GM19324 (cell line): ENCODE results near the gene ATXN7L2.

ENCODE experiments used
- ATAC-seq: cut with Tn5 transposase; IDR thresholded peaks from one replicate; pipeline ENCODE4 v1.9.1; 2021; ENCODE audit warnings: mild to moderate bottlenecking, moderate library complexity; ENCODE audit not compliant: unreplicated experiment, low FRiP score

The ATXN7L2 gene

DNA sequence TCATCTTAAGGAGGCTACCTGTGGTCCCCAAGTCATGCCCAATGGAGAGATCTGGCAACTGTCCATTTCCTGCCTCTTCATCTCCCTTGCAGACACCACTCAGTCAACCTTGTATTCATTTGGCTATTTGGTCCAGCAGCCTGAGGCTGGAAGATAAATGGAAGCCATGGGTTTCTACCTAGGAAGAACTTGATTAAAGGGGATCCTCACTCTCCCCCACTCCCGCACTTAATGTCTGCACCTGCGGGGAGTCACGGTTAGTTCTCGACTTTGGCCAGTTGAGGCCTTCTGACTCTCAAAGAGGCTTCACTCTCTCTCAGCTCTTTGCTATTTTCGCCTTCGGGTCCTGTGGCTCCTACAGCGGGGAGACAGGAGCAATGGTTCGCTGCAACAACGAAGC lies 8.4 kb upstream of the ATXN7L2 start:
- no peak for ATAC-seq

DNA sequence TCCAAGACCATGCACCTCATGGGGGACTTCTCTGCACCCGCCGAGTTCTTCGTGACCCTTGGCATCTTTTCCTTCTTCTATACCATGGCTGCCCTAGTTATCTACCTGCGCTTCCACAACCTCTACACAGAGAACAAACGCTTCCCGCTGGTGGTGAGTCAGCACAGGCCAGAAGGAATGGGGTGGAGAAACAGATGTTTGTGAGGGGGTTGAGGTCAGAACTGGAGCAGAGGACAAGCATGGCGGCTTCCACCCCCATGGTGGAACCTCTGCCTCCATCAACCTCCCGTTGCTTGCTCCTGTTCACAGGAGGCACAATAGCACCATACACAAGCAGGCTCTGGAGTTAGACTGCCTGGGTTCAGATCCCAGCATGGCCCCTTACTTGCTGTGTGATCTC lies 6.9 kb upstream of the ATXN7L2 start:
- ATAC-seq: no peak

GRCh38 chr1:109477821-109478220 lies 5.9 kb upstream of the ATXN7L2 start:
- no peak for ATAC-seq

DNA sequence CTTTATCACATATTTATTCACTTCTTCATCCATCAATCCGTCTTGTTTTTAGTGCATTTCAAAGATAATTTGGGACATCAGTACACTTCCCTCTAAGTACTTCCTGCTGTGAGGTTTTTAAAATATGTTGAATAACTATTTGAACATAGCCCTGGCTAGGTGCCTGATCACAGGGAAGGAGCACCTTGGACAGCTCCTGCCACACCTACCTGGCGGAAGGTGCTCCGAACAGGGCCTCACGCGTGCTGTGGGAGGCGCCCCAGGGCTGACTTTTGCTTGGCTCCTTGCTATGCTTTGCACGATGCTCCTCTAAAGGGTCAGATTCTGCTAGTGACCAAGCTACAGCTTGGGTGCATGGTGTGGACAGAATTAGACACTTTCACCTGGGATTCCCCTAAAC lies 4.9 kb upstream of the ATXN7L2 start:
- ATAC-seq: no peak

- no peak for ATAC-seq
These were observed 4.4 kb upstream of the ATXN7L2 start for GRCh38 chr1:109479311-109479710.

DNA sequence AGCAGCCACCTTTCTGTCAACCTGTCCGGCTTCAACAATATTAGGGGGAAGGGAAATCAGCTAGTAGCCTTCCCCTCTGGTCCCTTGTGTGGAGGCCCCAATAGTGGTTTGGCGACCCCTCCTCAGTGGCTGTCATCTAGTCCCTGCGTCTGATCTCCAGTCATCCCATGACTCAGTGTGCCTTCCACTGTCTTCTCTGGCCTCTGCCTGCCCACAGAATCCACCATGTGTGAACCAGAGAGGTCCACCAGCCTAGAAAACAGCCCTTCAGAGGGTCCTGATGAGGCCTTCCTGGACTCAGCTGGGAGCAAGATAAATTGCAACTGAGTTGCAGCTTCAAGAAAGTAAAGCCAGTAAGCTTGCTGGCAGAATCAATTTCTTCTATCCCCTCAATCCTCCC lies 3.8 kb upstream of the ATXN7L2 start:
- no peak for ATAC-seq

GRCh38 chr1:109481646-109482045 lies 2.1 kb upstream of the ATXN7L2 start:
- no peak for ATAC-seq

DNA sequence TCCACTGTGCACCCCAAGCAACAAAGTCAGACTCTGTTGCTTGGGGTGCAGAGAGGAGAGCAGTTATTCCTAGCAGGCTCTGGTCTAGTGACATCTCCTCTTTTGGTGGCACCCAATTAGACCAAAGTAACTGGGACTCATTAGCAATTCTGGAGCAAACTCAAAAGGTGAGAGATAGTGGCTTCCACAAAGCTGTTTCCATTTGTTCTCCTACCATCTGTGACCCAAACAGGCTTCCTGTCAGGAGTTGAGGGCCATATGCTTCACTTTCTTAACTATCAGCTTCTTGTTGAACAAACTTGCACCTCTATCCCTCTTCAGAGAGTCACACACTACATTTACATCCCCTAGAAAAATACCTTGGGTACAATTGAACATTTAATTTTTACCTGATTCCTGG lies 1.5 kb upstream of the ATXN7L2 start:
- ATAC-seq: no peak

- peak; percentile 10 for ATAC-seq
These were observed 674 bp upstream of the ATXN7L2 start for GRCh38 chr1:109482791-109483671.

GRCh38 chr1:109484519-109484975 lies 842 bp downstream of the ATXN7L2 start:
- no peak for ATAC-seq

DNA sequence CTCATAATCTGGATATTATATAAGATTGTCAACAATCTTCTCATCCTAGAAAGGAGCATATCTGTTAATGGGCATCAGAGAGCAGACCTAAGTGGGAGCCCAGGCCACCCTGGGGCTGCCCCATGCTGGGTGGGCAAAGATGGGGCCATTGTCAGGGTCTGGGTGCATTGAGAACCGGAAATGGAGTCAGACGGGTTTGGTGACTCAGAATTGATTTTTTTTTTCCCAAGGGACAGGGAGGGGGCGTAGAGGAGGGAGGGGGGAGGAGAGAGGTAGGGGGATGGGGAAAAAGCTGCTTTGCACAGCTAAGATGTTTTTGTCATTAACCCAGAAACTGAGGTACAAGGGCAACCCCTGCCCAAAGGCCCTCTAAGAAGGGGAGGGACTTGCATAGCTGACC lies 1.3 kb downstream of the ATXN7L2 start:
- no peak for ATAC-seq

DNA sequence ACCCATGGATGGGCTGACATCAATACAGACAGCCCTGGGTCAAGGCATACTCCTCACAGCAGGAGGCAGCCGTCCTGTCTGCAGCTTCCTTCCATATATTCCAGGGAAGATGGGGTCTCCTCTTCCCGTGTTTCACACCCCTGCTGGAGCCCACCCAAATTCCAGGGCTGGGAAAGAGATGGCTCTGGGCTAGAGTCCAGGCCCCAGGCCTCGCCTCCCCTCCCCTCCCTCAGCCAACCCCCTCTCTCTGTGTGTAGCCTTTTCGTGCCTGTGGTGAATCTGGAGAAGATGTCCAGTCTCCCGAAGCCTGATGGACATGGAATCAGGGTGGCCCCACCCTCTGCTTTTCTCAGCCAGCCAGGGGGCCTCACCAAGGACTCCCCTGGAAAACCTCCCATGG lies 3.6 kb downstream of the ATXN7L2 start:
- ATAC-seq: no peak

DNA sequence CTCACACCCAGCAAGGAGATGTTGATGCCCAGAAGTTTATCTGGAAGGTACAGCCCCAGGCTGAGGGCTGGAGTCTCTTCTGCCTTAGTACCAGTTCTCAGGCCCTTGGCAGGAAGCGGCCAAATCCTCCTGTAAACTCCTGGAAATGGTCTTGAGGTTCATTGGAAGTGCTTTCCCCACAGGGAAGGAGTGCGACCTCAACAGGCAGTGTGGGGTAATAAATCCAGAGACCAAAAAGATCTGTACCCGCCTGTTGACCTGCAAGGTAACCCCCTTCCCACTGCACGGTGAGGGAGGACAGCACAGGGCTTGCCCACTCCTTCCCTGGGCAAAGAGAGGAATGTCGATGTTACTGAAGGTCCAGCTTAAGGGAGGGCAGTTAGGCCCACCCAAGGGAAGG lies 4.5 kb downstream of the ATXN7L2 start:
- ATAC-seq: no peak

DNA sequence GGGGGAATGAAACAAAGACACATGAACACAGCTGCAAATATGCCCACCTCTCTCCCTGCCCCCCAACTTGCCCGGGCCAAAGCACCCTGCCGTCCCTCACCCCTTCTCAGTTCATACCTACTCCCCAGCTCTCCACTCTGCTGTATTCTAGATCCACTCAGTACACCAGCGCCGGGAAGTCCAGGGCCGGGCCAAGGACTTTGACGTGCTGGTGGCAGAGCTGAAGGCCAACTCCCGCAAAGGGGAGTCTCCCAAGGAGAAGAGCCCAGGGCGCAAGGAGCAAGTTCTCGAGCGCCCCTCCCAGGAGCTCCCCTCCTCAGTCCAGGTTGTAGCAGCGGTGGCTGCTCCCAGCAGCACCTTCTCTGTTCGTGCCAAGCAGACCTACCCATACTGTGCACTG lies 5.0 kb downstream of the ATXN7L2 start:
- ATAC-seq: no peak

DNA sequence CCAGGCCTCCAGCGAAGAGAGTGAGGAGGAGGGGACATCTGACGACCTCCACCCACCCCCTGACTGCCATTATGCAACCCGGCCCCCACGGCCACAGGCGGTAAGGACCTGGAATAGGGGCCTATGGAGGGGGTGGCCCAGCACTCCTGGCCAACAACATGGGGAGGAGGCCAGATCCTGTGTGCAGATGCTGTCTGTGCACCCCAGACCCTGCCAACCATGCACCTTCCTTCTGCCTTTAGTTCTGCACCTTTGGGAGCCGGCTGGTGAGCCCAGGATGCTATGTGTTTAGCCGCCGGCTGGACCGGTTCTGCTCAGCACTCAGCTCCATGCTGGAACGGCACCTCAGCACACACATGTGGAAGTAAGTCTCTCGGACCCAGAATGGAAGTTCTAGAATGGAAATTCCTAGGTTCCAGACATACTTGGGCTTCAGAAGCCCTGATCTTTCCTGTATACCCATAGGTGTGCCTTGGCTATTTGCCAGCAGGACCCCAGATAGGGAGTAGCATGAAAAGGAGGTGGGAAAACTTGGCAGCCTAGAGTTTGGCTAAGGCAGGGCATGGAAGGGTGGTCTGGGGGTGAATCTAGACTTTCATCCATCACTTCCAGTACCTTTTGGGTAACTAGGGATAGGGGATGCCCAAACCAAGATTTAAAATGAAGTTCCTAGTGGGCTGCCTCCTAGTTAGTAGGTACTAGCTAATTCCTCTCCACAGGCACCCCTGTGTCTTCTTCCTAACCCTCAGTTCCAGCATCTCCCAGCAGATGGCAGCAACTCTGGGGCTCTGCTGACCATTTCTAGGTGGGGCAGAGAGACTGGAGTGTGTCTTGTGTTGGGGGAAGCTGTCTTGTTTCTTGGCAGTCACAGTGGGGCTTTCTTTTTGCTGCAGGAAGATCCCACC lies 6.6 kb downstream of the ATXN7L2 start:
- ATAC-seq: no peak

DNA sequence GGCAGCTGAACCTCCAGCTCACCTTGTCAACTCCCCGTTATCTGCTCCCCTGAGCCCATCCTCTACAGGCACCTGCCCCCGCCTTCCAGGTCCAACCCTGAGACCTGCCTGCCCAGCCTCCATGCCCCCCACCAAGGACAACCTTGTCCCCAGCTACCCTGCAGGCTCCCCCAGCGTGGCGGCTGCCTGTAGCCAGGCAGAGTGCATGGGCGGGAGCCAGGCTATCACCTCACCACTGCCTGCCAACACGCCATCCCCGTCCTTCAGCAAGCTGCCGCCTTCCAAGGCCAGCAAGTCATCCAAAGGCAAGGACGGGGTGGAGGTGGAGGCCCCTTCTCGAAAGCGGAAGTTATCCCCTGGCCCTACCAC lies 7.2 kb downstream of the ATXN7L2 start:
- ATAC-seq: no peak

DNA sequence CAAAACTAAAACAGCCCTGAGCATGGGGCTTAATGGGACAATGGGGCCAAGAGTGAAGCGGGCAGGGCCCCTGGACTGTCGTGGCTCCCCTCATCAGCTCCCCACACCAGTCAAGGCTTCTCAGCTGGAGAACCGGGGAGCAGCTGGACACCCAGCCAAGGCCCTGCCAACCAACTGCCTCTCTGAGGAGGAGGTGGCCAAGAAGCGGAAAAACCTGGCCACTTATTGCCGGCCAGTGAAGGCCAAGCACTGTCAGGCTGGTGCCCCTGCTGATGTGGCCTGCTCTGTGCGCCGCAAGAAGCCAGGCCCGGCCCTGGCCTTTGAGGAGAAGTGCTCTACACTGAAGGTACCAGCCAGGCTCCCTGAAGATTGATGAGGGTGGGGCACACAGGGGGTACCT lies 7.7 kb downstream of the ATXN7L2 start:
- ATAC-seq: no peak

DNA sequence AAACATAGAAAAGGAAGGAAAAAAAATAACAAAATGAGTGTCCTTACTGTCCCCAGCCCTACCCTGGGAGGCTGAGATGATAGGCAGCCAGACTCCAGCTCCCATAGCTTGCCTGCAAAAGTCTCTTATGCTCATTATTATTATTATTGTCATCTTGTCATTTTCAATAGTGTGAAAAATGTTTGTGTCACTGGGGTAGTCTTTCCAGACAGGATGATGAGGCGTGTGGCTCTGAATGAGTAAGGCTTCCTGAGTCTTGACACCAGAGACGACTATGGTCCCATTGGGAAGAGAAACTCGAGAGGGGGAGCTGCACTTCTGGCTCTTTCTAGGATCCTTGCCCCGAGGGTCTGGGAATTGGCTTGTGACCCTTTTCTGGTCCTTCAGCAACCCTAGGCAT lies 9.1 kb downstream of the ATXN7L2 start:
- no peak for ATAC-seq

- ATAC-seq: no peak
These were observed 9.5 kb downstream of the ATXN7L2 start for GRCh38 chr1:109493227-109493626.

DNA sequence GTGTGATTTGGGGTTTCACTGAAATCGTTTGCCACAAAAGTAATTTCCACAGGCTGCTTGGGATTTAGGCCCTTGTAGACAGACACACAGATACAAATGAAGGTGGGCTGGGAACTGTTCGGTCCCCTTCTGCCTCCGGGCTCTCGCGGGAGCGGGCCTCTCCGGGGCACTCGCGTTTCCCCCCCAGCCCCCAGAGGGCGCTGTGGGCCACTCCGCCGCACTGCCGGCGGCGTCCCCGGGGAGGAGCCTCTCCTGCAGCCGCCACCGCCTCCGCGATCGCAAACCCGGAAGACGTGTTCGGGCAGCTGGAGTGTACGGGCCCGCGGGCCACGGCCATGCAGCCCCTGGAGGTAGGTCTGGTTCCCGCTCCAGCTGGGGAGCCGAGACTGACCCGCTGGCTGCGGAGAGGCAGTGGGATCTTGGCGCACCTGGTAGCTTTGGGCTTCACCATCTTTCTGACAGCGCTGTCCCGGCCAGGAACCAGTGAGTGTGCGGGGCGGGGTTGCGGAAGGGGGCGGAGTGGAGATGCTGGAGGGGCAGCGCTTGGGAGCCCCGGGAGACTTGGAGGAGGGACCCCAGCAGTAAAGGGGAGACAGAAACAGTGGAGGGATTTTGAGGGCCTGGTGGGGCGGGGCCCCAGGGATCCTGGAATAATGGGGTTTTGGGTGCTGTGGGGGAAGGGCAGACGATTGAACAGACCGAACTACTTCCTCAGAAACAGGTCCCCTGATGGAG lies 10.3 kb downstream of the ATXN7L2 start, which contains the start of gene CYB561D1:
Gene CYB561D1, plus strand, starts transcription at position 290 of the 735 bp plus-strand sequence. Its CDS starts 46 bp downstream, at position 336.
- peak; percentile 84 for ATAC-seq

DNA sequence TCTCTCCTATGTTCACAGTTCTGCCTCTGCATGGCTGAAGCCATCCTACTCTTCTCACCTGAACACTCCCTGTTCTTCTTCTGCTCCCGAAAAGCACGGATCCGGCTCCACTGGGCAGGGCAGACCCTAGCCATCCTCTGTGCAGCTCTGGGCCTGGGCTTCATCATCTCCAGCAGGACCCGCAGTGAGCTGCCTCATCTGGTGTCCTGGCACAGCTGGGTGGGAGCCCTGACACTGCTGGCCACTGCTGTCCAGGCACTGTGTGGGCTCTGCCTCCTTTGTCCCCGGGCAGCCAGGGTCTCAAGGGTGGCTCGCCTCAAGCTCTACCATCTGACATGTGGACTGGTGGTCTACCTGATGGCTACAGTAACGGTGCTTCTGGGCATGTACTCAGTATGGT lies 12.0 kb downstream of the ATXN7L2 start:
- no peak for ATAC-seq
